ENCODE data around the gene IL1B.

GRCh38 chr2:112807233-112807807, 29.3 kb downstream of the IL1B start:
- TF ChIP-seq POLR2A (IDR thresholded peaks at IDR 0.05), result no peak
- TF ChIP-seq, protein P1, sequence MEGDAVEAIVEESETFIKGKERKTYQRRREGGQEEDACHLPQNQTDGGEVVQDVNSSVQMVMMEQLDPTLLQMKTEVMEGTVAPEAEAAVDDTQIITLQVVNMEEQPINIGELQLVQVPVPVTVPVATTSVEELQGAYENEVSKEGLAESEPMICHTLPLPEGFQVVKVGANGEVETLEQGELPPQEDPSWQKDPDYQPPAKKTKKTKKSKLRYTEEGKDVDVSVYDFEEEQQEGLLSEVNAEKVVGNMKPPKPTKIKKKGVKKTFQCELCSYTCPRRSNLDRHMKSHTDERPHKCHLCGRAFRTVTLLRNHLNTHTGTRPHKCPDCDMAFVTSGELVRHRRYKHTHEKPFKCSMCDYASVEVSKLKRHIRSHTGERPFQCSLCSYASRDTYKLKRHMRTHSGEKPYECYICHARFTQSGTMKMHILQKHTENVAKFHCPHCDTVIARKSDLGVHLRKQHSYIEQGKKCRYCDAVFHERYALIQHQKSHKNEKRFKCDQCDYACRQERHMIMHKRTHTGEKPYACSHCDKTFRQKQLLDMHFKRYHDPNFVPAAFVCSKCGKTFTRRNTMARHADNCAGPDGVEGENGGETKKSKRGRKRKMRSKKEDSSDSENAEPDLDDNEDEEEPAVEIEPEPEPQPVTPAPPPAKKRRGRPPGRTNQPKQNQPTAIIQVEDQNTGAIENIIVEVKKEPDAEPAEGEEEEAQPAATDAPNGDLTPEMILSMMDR (IDR thresholded peaks at IDR 0.05), result no peak
